HepG2 (cell line): ENCODE measurements around the gene ZNF174. TPM values are rescaled to one million over a fixed set of nuclear protein-coding genes. Genes with fewer than 3 reads are reported as not detected.

ENCODE experiments used
- ATF5 ChIP-seq: sonication (generic); formaldehyde crosslinking; IDR thresholded peaks from 2 replicates; pipeline ENCODE4 v1.4.0; 2020; ENCODE audit warnings: mild to moderate bottlenecking, low read depth, missing genetic modification reagents
- ATM ChIP-seq: fragments of 450-650 bp; IDR thresholded peaks from 2 replicates; pipeline ENCODE4 v1.7.1; 2017; ENCODE audit warnings: mild to moderate bottlenecking, borderline replicate concordance
- CC2D1A ChIP-seq: sonication (generic); formaldehyde crosslinking; IDR thresholded peaks from 2 replicates; pipeline ENCODE4 v1.8.1; 2023; ENCODE audit warnings: mild to moderate bottlenecking, missing genetic modification reagents
- DMTF1 ChIP-seq: sonication (generic); formaldehyde crosslinking; IDR thresholded peaks from 2 replicates; pipeline ENCODE4 v1.4.0; 2020; ENCODE audit warnings: mild to moderate bottlenecking, missing genetic modification reagents
- ETV5 ChIP-seq: IDR thresholded peaks from 2 replicates; pipeline ENCODE4 v1.6.1; 2018; ENCODE audit warnings: missing biosample characterization, missing genetic modification reagents, inconsistent platforms, borderline replicate concordance
- GLI4 ChIP-seq: sonication (generic); formaldehyde crosslinking; IDR thresholded peaks from 2 replicates; pipeline ENCODE4 v1.5.1; 2020; ENCODE audit warnings: missing genetic modification reagents, mild to moderate bottlenecking, moderate library complexity, borderline replicate concordance
- GTF3A ChIP-seq: sonication (generic); formaldehyde crosslinking; conservative IDR thresholded peaks from 2 replicates; pipeline ENCODE4 v1.4.0; 2020; ENCODE audit warnings: mild to moderate bottlenecking, missing genetic modification reagents
- HOXA3 ChIP-seq: sonication (generic); formaldehyde crosslinking; IDR thresholded peaks from 2 replicates; pipeline ENCODE4 v1.5.0; 2020; ENCODE audit warnings: missing genetic modification reagents
- NFYB ChIP-seq: sonication (generic); formaldehyde crosslinking; IDR thresholded peaks from 2 replicates; pipeline ENCODE4 v1.4.0; 2020; ENCODE audit warnings: missing genetic modification reagents
- NRL ChIP-seq: sonication (generic); formaldehyde crosslinking; IDR thresholded peaks from 2 replicates; pipeline ENCODE4 v1.5.0; 2020; ENCODE audit warnings: missing genetic modification reagents, mild to moderate bottlenecking, moderate library complexity, borderline replicate concordance
- PHF20 ChIP-seq: sonication (generic); formaldehyde crosslinking; IDR thresholded peaks from 2 replicates; pipeline ENCODE4 v1.5.0; 2020; ENCODE audit warnings: mild to moderate bottlenecking, missing genetic modification reagents
- SAP130 ChIP-seq: IDR thresholded peaks from 2 replicates; pipeline ENCODE4 v1.6.1; 2016; ENCODE audit warnings: low read depth
- SRSF1 ChIP-seq: fragments of 200-400 bp; formaldehyde crosslinking; optimal IDR thresholded peaks from 2 replicates; pipeline ENCODE3; 2017; ENCODE audit warnings: mild to moderate bottlenecking, low read depth, low read length, moderate library complexity
- ZBTB14 ChIP-seq: sonication (generic); formaldehyde crosslinking; IDR thresholded peaks from 2 replicates; pipeline ENCODE4 v1.4.0; 2020; ENCODE audit warnings: missing genetic modification reagents
- ZBTB21 ChIP-seq: sonication (generic); formaldehyde crosslinking; IDR thresholded peaks from 2 replicates; pipeline ENCODE4 v1.4.0; 2020; ENCODE audit warnings: missing genetic modification reagents
- ZFP62 ChIP-seq: sonication (generic); formaldehyde crosslinking; IDR thresholded peaks from 2 replicates; pipeline ENCODE4 v1.4.0; 2020; ENCODE audit warnings: missing genetic modification reagents
- ZNF274 ChIP-seq: sonication (generic); formaldehyde crosslinking; IDR thresholded peaks from 2 replicates; pipeline ENCODE4 v1.5.1; 2020; ENCODE audit warnings: mild to moderate bottlenecking, missing genetic modification reagents
- ZNF350 ChIP-seq: sonication (generic); formaldehyde crosslinking; IDR thresholded peaks from 2 replicates; pipeline ENCODE4 v1.4.0; 2020; ENCODE audit warnings: mild to moderate bottlenecking, low read depth, missing genetic modification reagents, borderline replicate concordance
- ZNF496 ChIP-seq: sonication (generic); formaldehyde crosslinking; IDR thresholded peaks from 2 replicates; pipeline ENCODE4 v1.8.1; 2023; ENCODE audit warnings: mild to moderate bottlenecking, moderate library complexity, missing genetic modification reagents; ENCODE audit not compliant: insufficient replicate concordance
- ZNF567 ChIP-seq: sonication (generic); formaldehyde crosslinking; IDR thresholded peaks from 2 replicates; pipeline ENCODE4 v1.8.1; 2023; ENCODE audit warnings: mild to moderate bottlenecking, missing genetic modification reagents, borderline replicate concordance
- ZNF629 ChIP-seq: sonication (generic); formaldehyde crosslinking; conservative IDR thresholded peaks from 2 replicates; pipeline ENCODE4 v1.5.0; 2020; ENCODE audit warnings: missing genetic modification reagents
- ZSCAN31 ChIP-seq: sonication (generic); formaldehyde crosslinking; IDR thresholded peaks from 2 replicates; pipeline ENCODE4 v1.5.0; 2020; ENCODE audit warnings: low read depth, mild to moderate bottlenecking, missing genetic modification reagents
- polyA plus RNA-seq, 8 experiments: library from polyadenylated mRNA; depleted of rRNA in 3 of 8; stranded (reverse) in 7 of 8; unstranded in 1 of 8; fragments of >200 nt; fragmentation: Illumina TruSeq in 4 of 8; extraction: Trizol in 4 of 8; gene quantifications; 2 replicates each; pipeline versions ENCODE4 v1.2.1 to v1.2.3, GENCODE V29; 2011 to 2016; ENCODE audit warnings: low read depth in 4 of 8, missing spikeins in 1 of 8, mixed read lengths in 1 of 8; ENCODE audit not compliant: insufficient read depth in 1 of 8
- total RNA-seq, 5 experiments: library from RNA; depleted of rRNA; stranded (reverse); fragments of >200 nt; fragmentation: Illumina TruSeq; extraction: Trizol; gene quantifications; 2 replicates each; pipeline ENCODE4 v1.2.3, GENCODE V29; 2016; ENCODE audit warnings: low read depth in 1 of 5
- TF ChIP-seq, protein P1 (sequence below): IDR thresholded peaks from 2 replicates; pipeline ENCODE4 v1.6.1; 2016
- TF ChIP-seq, protein P2 (sequence below): IDR thresholded peaks from 2 replicates; pipeline ENCODE4 v1.6.1; 2012; ENCODE audit warnings: inconsistent platforms

ZNF174 gene
- total and polyA plus RNA-seq, 2 of the 13 experiments (the other 11 are each of a cell fraction or from before 2014, with no cell fraction given), result 8.3 to 10.6 TPM

GRCh38 chr16:3443108-3444031, 42.4 kb downstream of the ZNF174 start, which contains the start of the genes NAA60 and ZNF597 (continued):
- TF ChIP-seq NRL (no peak), PHF20 (peak; percentile 70), ZSCAN31 (CRISPR knock-in tag) (no peak), DMTF1 (CRISPR knock-in tag) (no peak), ZNF274 (CRISPR knock-in tag) (no peak), ZNF629 (CRISPR knock-in tag) (no peak), ATF5 (CRISPR knock-in tag) (no peak), GLI4 (CRISPR knock-in tag) (no peak), ZNF496 (no peak), ETV5 (CRISPR knock-in tag) (0 out of 2 replicates have a peak, but pooled peaks have one; percentile 9), ZBTB21 (CRISPR knock-in tag) (no peak), ZFP62 (CRISPR knock-in tag) (no peak), ZBTB14 (no peak), ATM (no peak), HOXA3 (CRISPR knock-in tag) (0 out of 2 replicates have a peak, but pooled peaks have one; percentile 2), ZNF567 (CRISPR knock-in tag) (no peak), GTF3A (CRISPR knock-in tag) (no peak), SRSF1 (no peak), NFYB (CRISPR knock-in tag) (peak; percentile 84), SAP130 (CRISPR knock-in tag) (peak; percentile 74), ZNF350 (no peak), CC2D1A (CRISPR knock-in tag) (no peak)
- TF ChIP-seq, protein P1, sequence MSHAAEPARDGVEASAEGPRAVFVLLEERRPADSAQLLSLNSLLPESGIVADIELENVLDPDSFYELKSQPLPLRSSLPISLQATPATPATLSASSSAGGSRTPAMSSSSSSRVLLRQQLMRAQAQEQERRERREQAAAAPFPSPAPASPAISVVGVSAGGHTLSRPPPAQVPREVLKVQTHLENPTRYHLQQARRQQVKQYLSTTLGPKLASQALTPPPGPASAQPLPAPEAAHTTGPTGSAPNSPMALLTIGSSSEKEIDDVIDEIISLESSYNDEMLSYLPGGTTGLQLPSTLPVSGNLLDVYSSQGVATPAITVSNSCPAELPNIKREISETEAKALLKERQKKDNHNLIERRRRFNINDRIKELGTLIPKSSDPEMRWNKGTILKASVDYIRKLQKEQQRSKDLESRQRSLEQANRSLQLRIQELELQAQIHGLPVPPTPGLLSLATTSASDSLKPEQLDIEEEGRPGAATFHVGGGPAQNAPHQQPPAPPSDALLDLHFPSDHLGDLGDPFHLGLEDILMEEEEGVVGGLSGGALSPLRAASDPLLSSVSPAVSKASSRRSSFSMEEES, result no peak
- TF ChIP-seq, protein P2, sequence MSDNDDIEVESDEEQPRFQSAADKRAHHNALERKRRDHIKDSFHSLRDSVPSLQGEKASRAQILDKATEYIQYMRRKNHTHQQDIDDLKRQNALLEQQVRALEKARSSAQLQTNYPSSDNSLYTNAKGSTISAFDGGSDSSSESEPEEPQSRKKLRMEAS, result peak; percentile 44
